Embryonic facial prominence (tissue), 1 donor: ENCODE data around the gene ZSCAN22.
"Not testable (repeated sequence)": the region's sequence is repeated elsewhere in the genome, so short reads cannot be mapped to it uniquely, and the experiment has no call there.

Source experiments
- DNase-seq: peaks from one replicate; pipeline ENCODE4 v3.0.0-alpha.2; 2016; ENCODE audit errors: extremely low spot score

ZSCAN22 gene

GRCh38 chr19:58326914-58327726, at the start of gene ZSCAN22:
Gene ZSCAN22 (plus strand): TSS chr19:58326994. CDS start chr19:58334803, 7,809 bp downstream.
- peak; percentile 77 for DNase-seq

DNA sequence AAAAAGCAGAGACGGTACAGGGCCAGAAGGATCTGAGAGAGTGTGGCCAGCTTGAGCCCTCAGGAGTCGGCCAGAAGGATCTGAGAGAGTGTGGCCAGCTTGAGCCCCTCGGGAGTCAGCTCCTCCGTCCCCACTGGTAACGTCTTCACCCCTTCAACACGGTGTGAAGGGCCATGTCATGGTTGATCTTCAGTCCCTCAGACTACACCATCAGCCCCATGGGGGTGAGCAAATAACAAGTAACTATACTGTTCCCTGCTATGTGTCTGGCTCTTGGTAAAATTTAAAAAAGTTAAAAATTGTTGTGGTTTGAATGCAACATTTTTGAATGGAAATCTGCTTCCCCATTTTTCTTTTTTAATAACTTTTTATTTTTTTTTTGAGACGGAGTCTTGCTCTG, 49.6 kb upstream of the ZSCAN22 start:
- DNase-seq = no peak

GRCh38 chr19:58277748-58278540, 48.9 kb upstream of the ZSCAN22 start:
- no peak for DNase-seq

DNA sequence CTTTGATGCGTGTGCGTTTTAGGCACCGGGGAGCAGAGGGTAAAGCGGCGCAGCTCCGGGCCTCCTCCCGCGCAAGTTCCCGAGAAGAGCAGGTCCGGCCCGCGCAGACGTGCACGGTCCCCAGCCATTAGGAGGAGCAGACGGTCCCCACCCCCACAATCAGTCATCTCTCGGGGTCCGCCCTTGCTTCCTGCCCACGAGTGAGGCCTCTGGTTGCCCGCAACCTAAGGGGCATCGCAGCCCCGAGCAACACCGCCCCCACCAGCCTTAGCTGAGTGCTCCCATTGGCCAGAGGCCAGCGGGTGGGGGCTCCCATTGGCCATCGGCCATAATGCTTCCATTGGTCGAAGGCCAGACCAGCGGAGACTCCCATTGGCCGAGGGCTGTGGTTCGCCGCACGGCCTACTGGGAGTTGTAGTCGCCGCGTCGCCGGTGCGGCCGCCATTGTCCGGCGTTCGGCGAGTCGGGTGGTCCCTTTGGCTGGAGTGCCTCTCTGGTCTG, 48.2 kb upstream of the ZSCAN22 start, which contains the start of gene ZNF8:
TSS of gene ZNF8 (plus strand) at position 415 of the 501 bp plus-strand sequence. CDS start 127 bp downstream, outside the sequence.
- peak; percentile 95 for DNase-seq

DNA sequence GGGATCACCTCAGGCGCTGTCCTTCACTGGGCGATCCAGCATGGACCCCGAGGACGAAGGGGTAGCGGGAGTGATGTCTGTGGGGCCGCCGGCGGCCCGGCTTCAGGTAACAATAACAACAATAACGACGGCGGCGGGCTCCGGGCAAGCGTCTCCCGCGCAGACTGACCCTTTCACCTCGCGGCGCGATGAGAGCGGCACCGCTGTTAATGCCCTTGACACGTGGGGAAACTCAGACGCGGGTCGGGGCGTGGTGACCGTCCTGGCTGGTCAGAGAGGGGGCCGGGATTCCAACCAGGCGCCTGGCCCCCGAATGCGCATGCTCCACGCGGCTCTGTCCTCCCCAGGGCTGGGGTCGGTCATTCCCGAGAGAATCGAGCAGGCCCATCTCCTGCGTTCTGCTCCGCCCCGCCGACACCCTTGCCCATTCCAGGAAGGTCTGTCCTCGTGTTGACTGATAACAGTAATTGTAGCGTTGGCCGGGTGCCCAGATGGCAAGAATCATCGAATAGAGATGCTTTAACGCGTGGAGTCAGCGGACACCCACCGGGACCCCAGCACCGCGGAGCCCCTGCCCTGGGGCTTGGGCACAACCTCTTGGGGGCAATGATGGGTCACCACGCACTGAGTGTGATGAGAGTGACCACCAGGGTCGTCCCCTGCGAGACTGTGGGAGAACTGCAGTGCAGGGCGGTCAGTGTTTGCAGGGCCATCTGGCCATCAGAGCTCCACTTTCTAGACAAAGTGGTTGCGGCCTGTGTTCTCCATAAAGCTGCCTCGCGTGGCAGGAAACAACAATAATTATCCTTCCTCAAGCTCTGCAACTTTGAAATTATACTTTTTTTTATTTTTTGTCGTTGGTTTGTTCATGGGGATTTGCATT, 47.5 kb upstream of the ZSCAN22 start:
- no peak for DNase-seq

- no peak for DNase-seq
These were observed 46.9 kb upstream of the ZSCAN22 start for GRCh38 chr19:58279925-58280316.

- no peak for DNase-seq
These were observed 42.6 kb upstream of the ZSCAN22 start for GRCh38 chr19:58284199-58284598.

DNA sequence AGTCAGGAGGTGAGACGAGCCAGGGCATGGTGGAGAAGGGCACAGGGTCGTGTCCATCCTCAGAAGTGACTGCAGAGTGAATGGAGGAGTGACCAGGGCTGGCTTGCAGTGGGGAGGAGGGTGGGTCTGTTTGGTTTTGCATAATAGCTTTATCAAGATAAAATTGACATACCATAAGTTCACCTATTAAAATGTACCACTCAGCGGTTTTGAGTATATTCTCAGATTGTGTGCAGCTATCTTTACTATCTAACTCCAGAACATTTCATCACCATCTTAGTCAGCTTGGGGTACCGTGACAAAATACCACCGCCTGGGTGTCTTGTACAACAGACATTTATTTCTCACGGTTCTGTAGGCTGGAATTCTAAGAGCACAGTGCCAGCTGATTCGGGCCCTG, 34.9 kb upstream of the ZSCAN22 start:
- no peak for DNase-seq

GRCh38 chr19:58294743-58295374, 31.9 kb upstream of the ZSCAN22 start:
- no peak for DNase-seq

GRCh38 chr19:58296104-58296503, 30.7 kb upstream of the ZSCAN22 start:
- DNase-seq = no peak

GRCh38 chr19:58300620-58301019, 26.2 kb upstream of the ZSCAN22 start:
- no peak for DNase-seq

- DNase-seq = no peak
These were observed 22.5 kb upstream of the ZSCAN22 start for GRCh38 chr19:58304255-58304654.

DNA sequence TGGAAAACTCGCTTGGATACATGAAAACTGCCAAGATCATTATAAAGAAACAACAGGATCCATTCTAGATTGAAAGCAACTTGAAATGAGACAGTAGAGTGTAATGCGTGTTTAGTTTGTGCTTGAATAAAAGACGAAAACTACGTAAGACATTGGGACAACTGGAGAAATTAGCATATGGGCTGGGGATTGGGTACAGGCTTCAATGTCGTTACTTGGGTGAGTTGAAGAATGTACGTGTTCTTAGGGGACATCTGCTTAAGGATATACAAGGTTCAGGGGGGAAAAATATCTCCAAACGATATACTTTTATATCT, 22.1 kb upstream of the ZSCAN22 start:
- DNase-seq = no peak

- DNase-seq = peak; percentile 93
These were observed 21.5 kb upstream of the ZSCAN22 start, which contains the start of gene ERVK3-1 for GRCh38 chr19:58305065-58305931. Gene ERVK3-1 (plus strand): TSS chr19:58305377. CDS start chr19:58312169, 6,792 bp downstream.

- no peak for DNase-seq
These were observed 20.9 kb upstream of the ZSCAN22 start for GRCh38 chr19:58305932-58306323.

DNA sequence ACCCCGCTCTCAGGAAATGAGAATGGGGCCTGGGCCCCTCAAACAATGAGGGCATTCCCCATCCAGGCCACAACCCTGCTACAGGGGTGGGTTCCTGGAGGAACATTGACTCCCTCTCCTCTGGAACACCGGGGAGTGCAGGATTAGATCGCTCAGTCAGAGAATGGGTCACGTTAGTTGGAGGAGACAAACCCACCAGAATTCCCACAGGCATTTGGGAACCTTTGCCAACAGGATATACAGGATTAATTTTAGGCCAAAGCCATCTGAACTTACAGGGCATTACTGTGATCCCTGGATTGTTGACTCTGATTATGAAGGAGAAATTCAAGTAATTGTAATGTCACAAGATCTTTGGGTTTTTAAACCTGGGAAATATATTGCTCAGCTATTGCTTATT, 19.1 kb upstream of the ZSCAN22 start:
- no peak for DNase-seq

- DNase-seq = not testable (repeated sequence)
These were observed 16.1 kb upstream of the ZSCAN22 start for GRCh38 chr19:58310685-58311084.

DNA sequence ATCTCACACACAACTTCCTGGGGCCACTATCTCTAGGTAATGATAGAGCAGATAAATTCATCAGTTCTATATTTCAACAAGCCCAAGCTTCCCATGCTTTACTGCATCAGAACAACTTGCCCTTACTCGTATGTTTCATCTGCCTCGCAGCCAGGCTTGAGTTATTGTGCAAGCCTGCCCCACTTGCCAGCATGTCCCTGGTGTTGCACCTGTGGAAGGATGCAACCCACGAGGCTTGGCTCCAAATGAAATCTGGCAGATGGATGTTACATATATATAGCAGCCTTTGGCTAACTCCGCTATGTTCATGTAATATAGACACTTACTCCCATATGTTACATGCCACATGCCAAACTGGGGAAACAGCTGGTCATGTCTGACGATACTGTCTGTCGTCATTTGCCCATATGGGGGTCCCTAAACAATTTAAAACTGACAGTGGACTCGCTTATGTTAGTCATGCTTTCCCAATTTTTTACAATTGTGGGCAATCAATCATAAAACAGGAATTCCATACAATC, 15.4 kb upstream of the ZSCAN22 start:
- no peak for DNase-seq

DNA sequence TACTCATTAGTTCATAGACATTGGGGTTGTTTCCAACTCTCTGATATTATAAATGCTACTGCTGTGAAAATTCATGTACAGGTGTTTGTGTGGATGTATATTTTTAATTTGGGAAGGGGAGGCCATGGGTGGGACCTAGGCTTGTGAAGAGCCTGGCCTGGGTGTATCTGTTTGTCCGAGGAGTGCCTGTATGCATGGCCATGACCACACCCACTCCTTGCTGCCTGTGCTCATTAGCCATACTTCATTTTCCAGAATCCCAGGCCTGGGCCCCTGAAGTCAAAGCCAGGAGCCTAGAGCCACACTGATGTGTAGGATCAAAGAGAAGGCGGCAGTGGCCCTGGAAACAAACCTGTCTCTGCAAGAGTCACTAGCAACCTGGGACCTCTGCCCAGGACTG, 11.2 kb upstream of the ZSCAN22 start:
- no peak for DNase-seq

- DNase-seq = no peak
These were observed 9.2 kb upstream of the ZSCAN22 start for GRCh38 chr19:58317476-58318072.
